Caco-2 (cell line): ENCODE measurements around the gene KRTAP20-2. TPM values are rescaled to one million over a fixed set of nuclear protein-coding genes. Genes with fewer than 3 reads are reported as not detected.

Source experiments
- BruUV-seq: library from RNA; stranded (reverse); fragments of 400-500 nt; replicated peaks from 2 replicates; lab custom pipeline; 2021; lab: Mats Ljungman, UMichigan
- CTCF ChIA-PET: fragments of 300-600 bp; sonication (Branson Sonifier 250); formaldehyde crosslinking; loops from one replicate; lab custom pipeline; 2022; ENCODE audit warnings: antibody characterized with exemption; lab: Charles Lee
- POLR2A ChIA-PET: fragments of 300-600 bp; sonication (Branson Sonifier 250); formaldehyde crosslinking; loops from one replicate; lab custom pipeline; 2022; ENCODE audit warnings: antibody characterized with exemption; lab: Charles Lee
- DNase-seq, 2 experiments: peaks; one replicate each; pipeline versions ENCODE4 v3.0.0 to v3.0.0-alpha.2; 2020 to 2022
- H3K27me3 ChIP-seq: replicated peaks from 2 replicates; pipeline ENCODE4 v1.6.0; 2011; ENCODE audit warnings: low read length; ENCODE audit not compliant: control insufficient read depth, insufficient read depth
- H3K36me3 ChIP-seq: 2 replicates; pipeline ENCODE4 v1.5.1; 2011; ENCODE audit warnings: low read length; ENCODE audit not compliant: control insufficient read depth, insufficient read depth
- H3K4me1 ChIP-seq: fragments of 250-450 bp; sonication (Bioruptor Pico); 2 replicates; pipeline ENCODE4 v1.5.1; 2020; ENCODE audit warnings: mild to moderate bottlenecking
- H3K4me3 ChIP-seq: 2 replicates; pipeline ENCODE4 v1.5.1; 2011; ENCODE audit warnings: low read depth, mild to moderate bottlenecking, control low read depth, low read length
- H3K9me3 ChIP-seq: fragments of 250-450 bp; sonication (Bioruptor Pico); 2 replicates; pipeline ENCODE4 v1.5.1; 2020; ENCODE audit warnings: mild to moderate bottlenecking, moderate library complexity
- H3K27ac Mint-ChIP-seq: one replicate; pipeline ENCODE4 v1.8.0; 2022; ENCODE audit warnings: mixed read lengths; ENCODE audit not compliant: unreplicated experiment
- H3K27me3 Mint-ChIP-seq: one replicate; pipeline ENCODE4 v1.8.0; 2022; ENCODE audit warnings: mixed read lengths; ENCODE audit not compliant: insufficient read depth, unreplicated experiment
- H3K36me3 Mint-ChIP-seq: one replicate; pipeline ENCODE4 v1.8.0; 2022; ENCODE audit warnings: mild to moderate bottlenecking, mixed read lengths; ENCODE audit not compliant: insufficient read depth, unreplicated experiment
- H3K4me1 Mint-ChIP-seq: one replicate; pipeline ENCODE4 v1.8.0; 2022; ENCODE audit warnings: low read depth, mixed read lengths; ENCODE audit not compliant: unreplicated experiment
- H3K4me3 Mint-ChIP-seq: one replicate; pipeline ENCODE4 v1.8.0; 2022; ENCODE audit warnings: mild to moderate bottlenecking, moderate library complexity, mixed read lengths; ENCODE audit not compliant: unreplicated experiment
- H3K9me3 Mint-ChIP-seq: one replicate; pipeline ENCODE4 v1.8.0; 2022; ENCODE audit warnings: mixed read lengths; ENCODE audit not compliant: unreplicated experiment
- CTCF ChIP-seq, 2 experiments: fragments of 200-600 bp in 1 of 2; IDR thresholded peaks; 1 replicate in 1 of 2; 2 replicates in 1 of 2; pipeline versions ENCODE4 v1.5.1 to v1.8.0; 2011 to 2022; ENCODE audit warnings: antibody characterized with exemption in 1 of 2, control low read depth in 1 of 2, inconsistent platforms in 1 of 2, low read depth in 1 of 2, low read length in 1 of 2, mild to moderate bottlenecking in 1 of 2, moderate library complexity in 1 of 2; ENCODE audit not compliant: insufficient read depth in 1 of 2, severe bottlenecking in 1 of 2, unreplicated experiment in 1 of 2
- intact Hi-C: fragments of 100-400 bp; cut with micrococcal nuclease; formaldehyde crosslinking; loops from one replicate; pipeline ENCODE4 v1.10.0; 2022; ENCODE audit not compliant: unreplicated experiment
- total RNA-seq: library from RNA; stranded (reverse); gene quantifications from 2 replicates; pipeline ENCODE4 v1.2.3, GENCODE V29; 2022

The KRTAP20-2 gene
- total RNA-seq, 1 experiment from 2014 or later = not detected

- POLR2A ChIA-PET = no interaction called here
- CTCF ChIA-PET = no interaction called here
- no peaks in the 10 kb centered on the region for H3K36me3 Mint-ChIP-seq
- H3K36me3 ChIP-seq = no peaks in the 10 kb centered on the region
- no peak overlapping the region for H3K4me3 Mint-ChIP-seq
- H3K27me3 ChIP-seq = no peaks in the 10 kb centered on the region
- no peaks in the 10 kb centered on the region for H3K4me1 ChIP-seq
- no peaks in the 10 kb centered on the region for H3K9me3 ChIP-seq
- H3K27ac Mint-ChIP-seq = no peak overlapping the region
- no peak for TF ChIP-seq CTCF (IDR thresholded peaks at IDR 0.05; ENCODE audit: insufficient read depth in 1 of 2, low read depth in 1 of 2, low read length in 1 of 2, severe bottlenecking in 1 of 2, unreplicated experiment in 1 of 2)
- intact Hi-C loops = no loop called here
- H3K27me3 Mint-ChIP-seq = no peaks in the 10 kb centered on the region
- no TSS peak for BruUV-seq
- no peaks in the 10 kb centered on the region for H3K9me3 Mint-ChIP-seq
- no peaks in the 10 kb centered on the region for H3K4me1 Mint-ChIP-seq
- no peak overlapping the region for H3K4me3 ChIP-seq
- DNase-seq = no peak
Observed at GRCh38 chr21:30623362-30623761, 11.6 kb upstream of the KRTAP20-2 start.

GRCh38 chr21:30625449-30626165, 9.4 kb upstream of the KRTAP20-2 start:
- no peak for TF ChIP-seq CTCF (IDR thresholded peaks at IDR 0.05; ENCODE audit: insufficient read depth in 1 of 2, low read depth in 1 of 2, low read length in 1 of 2, severe bottlenecking in 1 of 2, unreplicated experiment in 1 of 2)
- Mint-ChIP-seq H3K27ac (no peak overlapping the region), H3K4me3 (no peak overlapping the region), H3K27me3 (no peaks in the 10 kb centered on the region), H3K9me3 (no peaks in the 10 kb centered on the region), H3K36me3 (no peaks in the 10 kb centered on the region), H3K4me1 (no peaks in the 10 kb centered on the region)
- CTCF ChIA-PET = no interaction called here
- Histone ChIP-seq H3K9me3 (no peaks in the 10 kb centered on the region), H3K4me3 (no peak overlapping the region), H3K4me1 (no peaks in the 10 kb centered on the region), H3K36me3 (no peaks in the 10 kb centered on the region), H3K27me3 (no peaks in the 10 kb centered on the region)
- intact Hi-C loops = no loop called here
- BruUV-seq = no TSS peak
- DNase-seq = no peak
- POLR2A ChIA-PET = no interaction called here

DNA sequence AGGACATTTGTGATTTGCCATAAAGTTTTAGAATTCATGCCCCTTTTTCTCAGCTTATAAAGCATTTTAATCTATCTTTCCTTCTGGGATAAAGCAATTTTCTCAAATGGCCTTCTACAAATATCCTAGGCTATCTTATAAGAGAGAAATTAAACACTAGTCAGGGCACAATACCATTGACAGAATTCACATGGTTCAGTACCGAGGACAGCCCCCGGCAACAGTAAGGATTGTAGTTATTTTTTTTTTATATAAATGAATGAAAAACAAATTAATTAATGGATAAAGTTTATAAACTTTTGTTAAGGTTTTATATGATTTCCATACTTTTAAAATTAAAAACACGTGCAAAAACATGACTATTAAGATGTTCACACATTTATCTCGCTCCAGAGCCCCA, 6.9 kb upstream of the KRTAP20-2 start:
- CTCF ChIA-PET = no interaction called here
- no peaks in the 10 kb centered on the region for H3K4me1 Mint-ChIP-seq

More for the DNA sequence above, 6.9 kb upstream of the KRTAP20-2 start:
- Histone ChIP-seq H3K4me1 (no peaks in the 10 kb centered on the region), H3K9me3 (no peaks in the 10 kb centered on the region), H3K4me3 (no peak overlapping the region), H3K27me3 (no peaks in the 10 kb centered on the region), H3K36me3 (no peaks in the 10 kb centered on the region)
- no peak for DNase-seq
- H3K36me3 Mint-ChIP-seq = no peaks in the 10 kb centered on the region
- POLR2A ChIA-PET = no interaction called here
- intact Hi-C loops = no loop called here
- no peak overlapping the region for H3K4me3 Mint-ChIP-seq
- BruUV-seq = no TSS peak
- no peak for TF ChIP-seq CTCF (IDR thresholded peaks at IDR 0.05; ENCODE audit: insufficient read depth in 1 of 2, low read depth in 1 of 2, low read length in 1 of 2, severe bottlenecking in 1 of 2, unreplicated experiment in 1 of 2)
- H3K27me3 Mint-ChIP-seq = peaks cover 3% of the 10 kb centered on the region
- H3K27ac Mint-ChIP-seq = no peak overlapping the region
- H3K9me3 Mint-ChIP-seq = no peaks in the 10 kb centered on the region
